SH-SY5Y (cell line): ENCODE measurements around the gene ACIN1.

Experiments used
- GATA2 ChIP-seq: IDR thresholded peaks from 2 replicates; pipeline ENCODE4 v1.6.1; 2011; ENCODE audit warnings: mild to moderate bottlenecking, low read depth, low read length
- GATA3 ChIP-seq: IDR thresholded peaks from 2 replicates; pipeline ENCODE4 v1.6.1; 2011; ENCODE audit warnings: low read depth, mild to moderate bottlenecking, low read length, moderate library complexity

DNA sequence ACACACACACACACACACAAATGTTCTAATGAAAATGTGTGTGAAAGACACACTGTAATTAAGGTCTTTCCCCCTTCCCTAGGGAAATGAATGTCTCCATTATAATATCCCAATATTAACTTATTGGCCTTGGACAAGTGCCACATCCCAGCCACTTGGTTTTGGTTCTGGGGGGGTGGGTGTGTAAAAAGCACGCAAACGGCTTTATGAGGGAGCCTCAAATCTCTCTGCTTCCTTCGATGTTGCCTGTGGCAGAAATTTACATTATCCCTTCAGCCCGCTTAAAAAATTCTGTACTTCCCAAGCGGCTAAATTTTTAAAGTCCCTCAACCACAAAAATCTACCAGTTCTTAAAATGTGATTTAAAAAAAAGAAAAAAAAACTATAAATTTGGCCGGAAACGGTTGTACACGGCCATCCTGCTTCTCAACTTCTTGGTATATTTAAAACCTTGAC lies 85.4 kb downstream of the ACIN1 start:
- TF ChIP-seq GATA2 = no peak
- no peak for TF ChIP-seq GATA3
